ENCODE measurements around the gene ACOX3.
"Not testable (repeated sequence)": the region's sequence is repeated elsewhere in the genome, so short reads cannot be mapped to it uniquely, and the experiment has no call there.

Gene ACOX3
- total RNA-seq, result 8.7 to 15.4 (median 14.9) reads per million in 4 donors

GRCh38 chr4:8440492-8441311 is at the start of gene ACOX3, which contains the start of gene TRMT44:
TSS of gene ACOX3 (minus strand) at chr4:8440723. CDS start at chr4:8416521, 24,202 bp downstream.
TSS of gene TRMT44 (plus strand) at chr4:8440777. CDS start at chr4:8440823, 46 bp downstream.
- DNase-seq, result peak; percentile 83 to 92 (median 91)

- DNase-seq, result no peak
Measured at GRCh38 chr4:8488791-8489369, 48.4 kb upstream of the ACOX3 start.

- not testable (repeated sequence) for DNase-seq
Measured at GRCh38 chr4:8486643-8487042, 46.1 kb upstream of the ACOX3 start.

DNA sequence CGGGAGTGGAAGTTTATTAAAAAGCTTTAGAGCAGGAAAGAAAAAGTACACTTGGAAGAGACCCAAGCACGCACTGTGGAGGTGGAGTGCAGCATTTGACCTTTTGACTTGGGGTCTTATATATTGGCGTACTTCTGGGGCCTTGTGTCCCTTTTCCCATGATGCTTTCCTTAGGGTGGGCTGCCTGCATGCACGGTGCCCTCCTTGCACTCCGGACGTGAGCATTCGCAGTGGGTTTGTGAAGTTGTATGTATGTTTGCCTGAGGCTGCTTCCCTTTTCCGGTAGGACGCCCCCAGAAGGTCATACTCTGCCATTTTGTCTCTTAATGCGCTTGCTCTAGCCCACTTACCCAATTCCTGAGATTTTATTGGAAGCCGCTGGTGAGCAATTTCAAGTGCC is 39.7 kb upstream of the ACOX3 start:
- DNase-seq, result no peak

DNA sequence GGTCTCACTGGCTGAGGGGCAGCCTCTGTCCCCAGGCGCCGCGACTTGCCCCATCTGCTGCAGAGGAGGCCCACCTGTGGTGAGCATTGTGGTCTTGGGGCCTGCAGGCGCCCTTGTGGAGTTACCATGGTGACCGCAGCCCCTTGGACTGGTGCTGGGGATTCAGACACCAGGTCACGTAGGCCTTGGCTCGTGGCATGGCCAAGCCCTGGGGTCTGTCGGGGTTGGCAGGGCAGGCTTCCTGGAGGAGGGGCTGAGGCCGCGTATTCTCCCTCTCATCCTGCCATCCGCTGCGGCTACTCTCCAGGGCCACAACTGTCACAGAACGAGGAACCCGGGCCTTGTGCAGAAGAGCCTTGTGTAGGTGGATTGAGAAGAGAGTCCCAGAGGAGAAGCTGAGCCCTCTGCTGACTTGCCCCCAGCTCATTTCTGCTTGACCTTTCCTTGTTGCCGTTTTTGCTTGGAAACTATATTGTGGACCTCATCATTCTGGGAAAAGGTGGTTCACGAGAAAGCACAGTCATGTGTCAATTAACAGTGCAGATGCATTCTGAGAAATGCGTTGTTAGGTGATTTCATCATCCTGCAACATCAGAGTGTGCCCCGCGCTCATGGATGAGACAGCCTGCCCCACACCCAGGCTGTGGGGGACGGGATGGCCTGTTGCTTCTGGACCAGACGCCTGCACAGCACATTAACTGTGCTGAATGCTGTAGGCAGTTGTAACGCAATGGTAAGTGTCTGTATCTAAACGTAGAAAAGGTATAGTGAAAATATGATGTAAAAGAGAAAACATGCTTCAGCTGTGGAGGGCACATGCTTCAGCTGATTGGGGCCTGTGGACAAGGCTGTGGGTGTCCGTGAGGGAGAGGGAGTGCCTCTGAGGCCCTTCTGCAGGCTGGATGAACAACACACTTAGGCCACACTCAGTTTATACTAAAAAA is 38.5 kb upstream of the ACOX3 start:
- peak in 1 of 5 donors; percentile 24 for DNase-seq

GRCh38 chr4:8478371-8478770 is 37.8 kb upstream of the ACOX3 start:
- no peak for DNase-seq

DNA sequence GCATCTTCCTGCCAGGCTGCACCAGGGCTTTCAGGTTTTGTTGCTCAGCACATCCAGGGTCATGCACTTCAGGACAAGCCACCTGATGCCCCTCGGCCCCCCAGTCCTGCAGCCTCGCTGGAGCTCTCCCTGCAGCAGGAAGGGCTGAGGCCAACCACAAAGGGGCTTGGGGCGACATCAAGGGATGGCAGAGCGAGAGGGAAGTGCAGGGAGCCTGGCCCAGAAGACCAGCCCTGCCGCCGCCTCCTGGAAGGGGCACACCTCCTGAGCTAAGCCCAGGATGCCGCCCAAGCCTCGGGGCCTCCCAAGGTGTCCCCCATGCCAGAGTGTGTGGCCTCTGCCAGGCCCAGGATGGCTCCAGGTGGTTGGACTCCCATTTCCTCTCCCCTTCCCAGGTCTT is 37.2 kb upstream of the ACOX3 start:
- no peak for DNase-seq

DNA sequence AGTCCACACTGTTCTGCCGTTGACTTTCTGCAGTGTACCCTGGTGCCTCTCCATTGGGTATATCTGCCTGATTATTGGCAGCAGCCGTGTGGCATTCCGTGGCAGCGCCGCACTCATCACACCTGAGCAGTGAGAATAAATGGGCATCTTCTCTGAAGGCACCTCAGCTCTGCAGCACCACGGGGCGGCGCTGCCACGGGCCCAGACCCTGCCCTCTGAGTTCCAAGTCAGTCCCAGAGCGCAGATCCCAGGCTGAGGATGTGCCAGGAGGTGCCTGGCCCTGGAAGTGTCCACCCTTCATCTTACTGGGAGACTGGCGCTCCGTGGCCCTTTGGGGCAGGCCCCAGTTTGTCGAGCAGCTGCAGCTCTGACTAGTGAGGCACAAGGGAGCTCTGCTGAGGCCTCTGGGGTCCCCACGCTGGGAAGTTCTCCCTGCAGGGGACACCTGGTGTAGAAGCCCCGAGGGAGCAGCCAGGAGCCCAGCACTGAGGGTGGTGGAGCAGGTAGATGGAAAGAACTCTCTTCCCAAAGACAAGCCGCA is 36.6 kb upstream of the ACOX3 start:
- DNase-seq, result no peak

DNA sequence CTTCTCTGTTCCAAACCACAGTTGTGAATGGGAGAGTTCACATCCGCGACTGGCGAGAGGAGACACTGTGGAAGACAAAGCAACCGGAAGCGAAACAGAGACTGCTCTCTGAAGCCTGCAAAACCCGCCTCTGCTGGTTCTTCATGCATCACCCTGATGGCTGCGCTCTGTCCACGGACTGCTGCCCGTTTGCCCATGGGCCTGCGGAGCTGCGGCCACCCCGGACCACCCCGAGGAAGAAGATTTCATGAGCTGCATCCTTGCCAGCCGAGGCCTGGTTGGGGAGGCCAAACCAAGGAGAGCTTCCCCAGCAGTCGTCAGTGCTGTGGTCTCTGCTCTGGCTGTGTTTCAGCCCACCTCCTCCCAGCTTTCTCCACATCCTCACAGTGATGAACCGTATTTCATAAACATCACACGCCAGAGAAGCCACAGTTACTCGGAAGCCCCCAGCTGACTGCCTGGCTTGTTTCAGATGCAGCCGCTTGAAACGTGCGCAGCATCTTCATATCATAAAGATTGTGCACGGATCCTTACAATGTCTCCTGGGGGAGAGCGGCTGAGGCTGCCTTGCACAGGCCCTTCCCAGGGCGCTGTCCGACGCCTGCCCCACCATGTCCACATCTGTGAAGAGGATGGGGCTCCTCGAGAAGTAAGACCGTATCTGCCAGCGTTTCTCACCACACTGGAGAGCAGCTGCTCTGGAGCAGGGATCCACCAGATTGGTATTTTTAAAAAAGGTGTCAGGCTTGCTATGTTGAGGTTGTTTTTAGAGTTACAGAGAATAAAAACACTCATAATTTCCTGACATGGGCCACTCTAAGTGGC is 35.4 kb upstream of the ACOX3 start:
- DNase-seq, result no peak

- no peak for DNase-seq
Measured at GRCh38 chr4:8474856-8475255, 34.3 kb upstream of the ACOX3 start.

DNA sequence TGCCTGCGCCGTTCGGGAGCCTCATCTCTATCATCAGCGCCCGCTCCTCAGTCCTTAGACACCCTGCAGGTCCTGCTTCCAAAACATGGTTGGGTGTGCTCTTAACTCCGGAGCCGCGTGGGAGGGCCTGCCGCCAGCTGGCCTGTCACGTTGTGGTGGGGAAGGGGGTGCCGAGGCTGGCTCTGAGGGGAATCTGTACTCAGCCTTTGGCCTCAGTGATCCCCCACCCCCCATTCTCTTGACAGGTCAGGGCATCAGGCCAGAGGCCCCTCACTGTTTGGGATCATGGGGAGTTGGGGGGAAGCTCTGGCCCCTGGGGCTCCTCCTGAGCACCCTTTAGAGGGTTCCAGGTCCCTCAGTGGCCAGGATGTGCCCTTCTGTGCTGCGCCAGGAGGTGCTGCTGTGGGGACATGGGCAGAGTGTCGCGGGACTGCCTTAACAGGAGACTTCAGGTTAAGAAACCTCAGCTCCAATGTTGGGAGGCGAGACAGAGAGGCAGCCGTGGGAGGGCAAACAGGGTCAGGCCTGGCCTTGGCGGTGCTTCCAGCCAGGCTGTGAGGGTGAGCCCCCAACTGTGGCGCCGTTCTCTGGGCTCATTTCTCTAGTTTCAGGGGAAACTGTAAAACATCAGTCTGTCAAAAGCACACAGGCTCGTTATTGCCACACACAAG is 33.5 kb upstream of the ACOX3 start:
- DNase-seq, result no peak

DNA sequence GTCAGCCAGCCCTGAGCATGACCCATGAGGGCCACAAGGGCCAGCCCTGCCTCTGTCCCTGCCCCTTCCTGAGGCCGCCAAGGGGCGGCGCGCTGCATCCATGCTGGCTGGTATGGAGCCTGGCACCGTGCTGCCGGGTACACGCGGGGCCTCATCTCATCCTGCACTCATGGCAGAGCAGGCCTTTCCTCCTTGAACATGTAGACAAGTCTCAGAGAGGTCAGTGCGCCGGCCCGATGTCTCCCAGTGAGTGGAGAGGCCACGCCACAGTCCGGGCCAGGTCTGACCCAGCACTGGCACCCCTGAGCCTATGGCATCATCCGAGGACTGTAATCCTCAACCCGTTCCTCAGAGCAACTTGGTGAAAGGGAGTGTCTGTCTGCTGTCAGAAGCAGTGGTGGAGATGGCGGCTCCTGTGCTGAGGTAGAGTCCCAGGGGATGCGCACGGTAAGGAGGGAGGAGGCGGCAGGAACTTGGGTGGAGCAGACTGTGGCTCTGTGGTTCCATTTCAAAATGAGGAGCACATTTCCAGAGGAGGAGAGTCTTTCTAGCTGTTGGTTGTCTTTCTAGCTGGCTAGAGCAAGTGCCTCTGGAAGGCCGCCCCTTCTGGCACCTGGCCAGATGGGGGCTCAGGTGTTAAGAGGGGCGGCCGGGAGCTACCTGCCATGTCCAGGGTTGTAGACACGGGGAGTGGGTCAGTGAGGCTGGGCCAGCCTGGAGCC is 32.8 kb upstream of the ACOX3 start:
- no peak for DNase-seq

DNA sequence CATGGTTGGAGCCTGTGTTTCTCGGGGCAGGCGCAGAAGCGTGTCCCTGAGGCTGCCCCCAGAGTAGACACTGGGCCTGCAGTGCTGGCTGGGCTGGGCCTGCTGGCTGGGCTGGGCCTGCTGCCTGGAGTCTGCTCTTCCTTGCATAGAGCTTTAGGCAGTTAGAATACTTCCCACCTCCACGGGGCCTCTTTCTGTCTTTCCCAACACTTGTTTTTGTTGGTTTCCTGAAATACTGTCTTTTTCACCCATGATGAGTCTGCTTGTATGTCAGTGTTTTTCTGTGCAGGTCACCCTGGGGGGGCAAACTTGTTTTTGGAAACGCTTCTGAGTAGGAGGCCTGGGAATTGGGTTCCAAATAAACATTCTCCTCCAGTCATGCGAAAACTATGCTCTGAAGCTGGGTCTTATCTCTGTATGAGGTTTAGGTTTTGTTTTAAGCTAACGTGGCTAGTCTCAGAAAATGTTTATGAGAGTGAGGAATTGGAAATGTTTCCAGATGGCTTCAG is 32.2 kb upstream of the ACOX3 start:
- DNase-seq, result no peak

DNA sequence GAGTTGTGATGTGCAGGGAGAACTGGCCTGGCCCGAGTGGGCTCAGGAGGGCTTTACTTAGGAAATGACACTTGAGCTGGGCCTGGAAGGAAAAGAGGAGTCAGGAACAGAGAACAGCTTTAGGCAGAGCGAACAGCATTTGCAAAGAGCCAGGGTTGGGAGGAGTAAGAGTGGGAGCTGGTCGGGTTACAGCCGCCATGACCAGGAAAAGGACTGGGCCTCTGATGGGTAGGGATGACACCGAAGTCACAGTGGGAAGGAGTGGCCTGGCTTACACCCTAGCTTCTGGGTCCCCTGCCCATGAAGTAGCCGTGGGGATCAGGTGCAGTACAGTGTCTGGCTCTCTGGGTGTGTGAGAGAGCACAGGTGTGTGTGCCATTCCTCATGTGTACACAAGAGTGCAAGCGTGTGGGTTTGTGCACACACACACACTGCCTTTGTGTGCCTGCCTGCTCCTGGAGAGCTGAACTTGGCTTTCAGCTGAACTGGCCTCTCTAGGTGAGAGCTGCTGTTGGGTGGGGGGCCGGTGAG is 31.7 kb upstream of the ACOX3 start:
- no peak for DNase-seq

DNA sequence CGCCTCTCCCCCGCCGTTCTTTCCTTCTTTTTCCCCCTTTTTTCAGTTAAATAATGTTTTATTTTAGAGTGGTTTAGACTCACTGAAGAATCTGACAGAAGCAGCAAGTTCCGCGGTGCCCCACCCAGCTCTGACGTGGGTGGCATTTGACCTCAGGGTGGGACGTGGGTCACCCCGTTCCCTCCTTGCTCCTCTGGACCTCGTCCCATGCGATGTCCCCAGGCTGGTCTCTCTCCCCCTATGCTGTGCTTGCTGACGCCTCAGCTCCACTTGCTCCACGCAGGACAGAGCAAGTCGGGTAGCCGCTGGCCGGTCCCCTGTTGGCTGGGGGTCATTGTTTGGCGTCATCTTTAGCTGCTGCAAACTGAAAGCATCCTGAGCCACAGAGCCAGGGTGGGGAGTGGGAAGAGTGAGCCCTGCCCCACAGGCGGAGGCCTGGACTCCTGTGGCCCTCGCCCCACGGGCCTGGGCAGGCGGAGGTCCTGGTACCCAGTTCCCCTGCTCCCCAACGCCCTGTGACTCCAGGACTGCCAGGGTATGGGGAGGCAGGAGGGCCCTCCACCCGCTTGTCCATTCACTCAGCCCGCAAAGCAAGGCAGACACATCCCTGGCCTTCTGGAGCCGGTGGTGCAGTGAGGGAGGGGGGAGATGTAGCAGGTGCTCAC is 30.8 kb upstream of the ACOX3 start:
- DNase-seq, result no peak

GRCh38 chr4:8470451-8471024 is 30.0 kb upstream of the ACOX3 start:
- DNase-seq, result no peak

DNA sequence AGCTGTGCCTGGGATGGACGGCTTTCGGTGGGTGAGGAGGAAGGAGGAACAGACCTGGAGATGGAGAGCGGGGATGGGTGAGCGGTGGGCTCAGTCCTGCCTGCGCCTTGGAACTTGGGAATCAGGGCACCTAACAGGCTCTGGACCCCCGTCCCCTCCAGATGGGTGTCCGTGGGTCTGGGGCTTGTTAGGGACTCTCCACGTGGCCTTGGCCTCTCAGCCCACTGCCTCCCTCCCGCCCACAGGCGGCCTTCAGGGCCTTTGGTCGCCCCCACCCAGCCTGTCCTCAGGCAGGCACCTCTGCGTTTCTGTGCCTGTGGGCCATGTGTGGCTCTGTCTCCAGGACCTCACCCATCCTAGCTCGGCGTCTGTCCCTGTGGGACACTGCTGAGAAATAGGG is 29.0 kb upstream of the ACOX3 start:
- DNase-seq, result no peak

DNA sequence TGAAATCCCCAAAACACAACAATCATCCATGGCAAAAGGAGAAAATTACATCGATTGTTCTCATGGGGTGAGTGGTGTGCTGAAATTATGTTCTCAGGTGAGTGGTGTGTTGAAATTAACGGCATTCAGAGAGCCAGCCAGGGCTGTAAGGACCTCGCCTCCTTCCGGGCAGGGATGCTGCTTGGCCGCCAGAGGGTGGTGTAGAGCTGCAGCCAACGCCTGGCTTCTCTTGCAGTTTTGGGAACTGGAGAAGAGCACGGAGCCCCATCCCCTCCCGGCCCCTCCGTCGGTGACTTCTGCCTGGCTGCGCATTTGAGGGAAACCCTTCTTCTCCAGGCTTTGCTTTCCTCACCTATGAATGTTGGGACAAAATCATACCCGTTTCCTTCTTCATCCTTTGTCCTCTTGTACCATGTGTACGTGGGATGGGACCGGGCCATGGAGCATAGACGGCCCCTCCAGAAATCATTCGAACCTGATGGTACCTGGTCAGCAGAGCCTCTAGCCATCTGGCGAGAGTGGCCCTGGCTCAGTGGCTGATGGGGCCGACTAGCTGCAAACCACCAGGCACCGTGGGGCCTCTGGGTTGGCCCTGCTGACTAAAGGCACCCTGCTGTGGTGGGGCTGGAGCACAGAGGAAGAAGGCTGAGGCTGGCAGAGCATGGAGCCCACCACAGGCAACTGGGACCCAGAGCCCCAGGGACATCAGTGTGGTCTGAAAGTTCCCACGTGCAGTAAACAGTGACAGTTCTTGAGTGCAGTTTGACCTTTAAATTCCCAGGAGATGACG is 28.4 kb upstream of the ACOX3 start:
- peak in 3 of 5 donors; percentile 23 to 39 (median 31) for DNase-seq
